Activated naive CD4-positive, alpha-beta T cell treated with anti-CD3 and anti-CD28 coated beads, Interleukin-2, amount 50 U/mL, for 16 hours (primary cell): ENCODE results near the gene IMPDH1.
"Not testable (repeated sequence)": the region's sequence is repeated elsewhere in the genome, so short reads cannot be mapped to it uniquely, and the experiment has no call there.

Experiments used
- DNase-seq: peaks from one replicate; pipeline ENCODE4 v3.0.0-alpha.2; 2020

IMPDH1 gene

GRCh38 chr7:128409596-128410450 is at the start of gene IMPDH1:
Gene IMPDH1, minus strand, starts transcription at chr7:128409982. Its CDS starts 81 bp downstream, at chr7:128409901.
- peak; percentile 84 for DNase-seq

GRCh38 chr7:128459394-128459878 is 49.7 kb upstream of the IMPDH1 start:
- DNase-seq, result peak; percentile 66

GRCh38 chr7:128458956-128459355 is 49.2 kb upstream of the IMPDH1 start:
- no peak for DNase-seq

- DNase-seq, result not testable (repeated sequence)
Observed at GRCh38 chr7:128457385-128457784, 47.6 kb upstream of the IMPDH1 start.

GRCh38 chr7:128456255-128456725 is 46.5 kb upstream of the IMPDH1 start:
- no peak for DNase-seq

- DNase-seq, result peak; percentile 96
Observed at GRCh38 chr7:128455543-128456254, 45.9 kb upstream of the IMPDH1 start, which contains the start of gene HILPDA. Gene HILPDA, plus strand, starts transcription at chr7:128455878. Its CDS starts 1,391 bp downstream, at chr7:128457269.

- DNase-seq, result no peak
Observed at GRCh38 chr7:128454808-128455542, 45.2 kb upstream of the IMPDH1 start.

GRCh38 chr7:128453836-128454804 is 44.3 kb upstream of the IMPDH1 start:
- no peak for DNase-seq

GRCh38 chr7:128452552-128452951 is 42.8 kb upstream of the IMPDH1 start:
- no peak for DNase-seq

- no peak for DNase-seq
Observed at GRCh38 chr7:128450913-128451312, 41.1 kb upstream of the IMPDH1 start.

GRCh38 chr7:128450409-128450808 is 40.6 kb upstream of the IMPDH1 start:
- no peak for DNase-seq

GRCh38 chr7:128448751-128449302 is 39.0 kb upstream of the IMPDH1 start:
- DNase-seq, result no peak

- DNase-seq, result peak; percentile 28
Observed at GRCh38 chr7:128447941-128448564, 38.3 kb upstream of the IMPDH1 start.

GRCh38 chr7:128446306-128446705 is 36.5 kb upstream of the IMPDH1 start:
- DNase-seq, result no peak

GRCh38 chr7:128443831-128444600 is 34.2 kb upstream of the IMPDH1 start:
- no peak for DNase-seq

- no peak for DNase-seq
Observed at GRCh38 chr7:128442356-128442755, 32.6 kb upstream of the IMPDH1 start.

GRCh38 chr7:128437426-128438332 is 27.9 kb upstream of the IMPDH1 start:
- no peak for DNase-seq

- no peak for DNase-seq
Observed at GRCh38 chr7:128435327-128435686, 25.5 kb upstream of the IMPDH1 start.
